HS-5 (cell line): ENCODE data around the gene RTN4R.
"Not testable (repeated sequence)": the region's sequence is repeated elsewhere in the genome, so short reads cannot be mapped to it uniquely, and the experiment has no call there.

Source experiments
- DNase-seq: peaks from one replicate; pipeline ENCODE4 v3.0.0-alpha.2; 2012; ENCODE audit warnings: low read depth

Gene RTN4R

DNA sequence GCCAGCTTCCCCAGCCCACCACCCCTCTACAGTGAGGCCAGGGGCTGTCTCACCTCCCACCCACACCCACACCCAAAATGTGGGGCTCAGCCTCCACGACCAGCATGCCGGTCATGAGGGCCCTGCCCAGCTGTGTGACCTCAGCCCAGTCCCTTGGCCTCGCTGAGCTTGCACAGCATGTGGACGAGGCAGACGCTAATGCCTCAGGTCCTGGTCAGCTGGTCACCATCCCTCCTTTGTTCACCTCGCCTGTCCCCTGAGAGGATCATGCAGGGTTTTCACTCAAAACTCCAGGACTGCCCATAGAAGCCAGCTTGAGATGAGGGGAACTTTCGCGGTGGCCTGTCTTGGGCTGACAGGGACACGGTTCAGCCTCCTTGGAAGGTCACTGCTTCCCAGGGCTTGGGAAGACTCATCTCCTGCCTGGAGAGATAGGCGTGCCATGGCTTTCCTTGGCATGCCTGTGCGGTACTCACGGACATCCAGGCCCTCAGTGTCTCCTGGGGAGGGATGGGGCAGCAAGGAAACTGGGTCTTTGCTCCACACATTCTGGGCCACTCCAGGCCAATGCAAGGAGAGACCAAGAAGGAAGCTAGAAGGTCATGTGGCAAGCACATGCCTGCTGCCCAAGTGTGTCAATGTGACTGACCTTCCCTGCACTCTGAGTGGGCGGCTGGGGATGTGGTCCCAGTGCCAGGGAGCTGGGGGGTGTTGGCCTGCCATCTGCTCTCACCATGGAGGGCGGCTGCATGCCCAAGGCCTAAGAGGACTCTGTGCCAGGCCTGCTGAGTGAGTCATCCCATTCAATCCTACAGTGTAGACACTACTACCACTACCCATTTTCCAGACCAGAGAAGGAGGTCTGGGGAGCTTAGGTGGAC, 3.2 kb upstream of the RTN4R start:
- DNase-seq: no peak

DNA sequence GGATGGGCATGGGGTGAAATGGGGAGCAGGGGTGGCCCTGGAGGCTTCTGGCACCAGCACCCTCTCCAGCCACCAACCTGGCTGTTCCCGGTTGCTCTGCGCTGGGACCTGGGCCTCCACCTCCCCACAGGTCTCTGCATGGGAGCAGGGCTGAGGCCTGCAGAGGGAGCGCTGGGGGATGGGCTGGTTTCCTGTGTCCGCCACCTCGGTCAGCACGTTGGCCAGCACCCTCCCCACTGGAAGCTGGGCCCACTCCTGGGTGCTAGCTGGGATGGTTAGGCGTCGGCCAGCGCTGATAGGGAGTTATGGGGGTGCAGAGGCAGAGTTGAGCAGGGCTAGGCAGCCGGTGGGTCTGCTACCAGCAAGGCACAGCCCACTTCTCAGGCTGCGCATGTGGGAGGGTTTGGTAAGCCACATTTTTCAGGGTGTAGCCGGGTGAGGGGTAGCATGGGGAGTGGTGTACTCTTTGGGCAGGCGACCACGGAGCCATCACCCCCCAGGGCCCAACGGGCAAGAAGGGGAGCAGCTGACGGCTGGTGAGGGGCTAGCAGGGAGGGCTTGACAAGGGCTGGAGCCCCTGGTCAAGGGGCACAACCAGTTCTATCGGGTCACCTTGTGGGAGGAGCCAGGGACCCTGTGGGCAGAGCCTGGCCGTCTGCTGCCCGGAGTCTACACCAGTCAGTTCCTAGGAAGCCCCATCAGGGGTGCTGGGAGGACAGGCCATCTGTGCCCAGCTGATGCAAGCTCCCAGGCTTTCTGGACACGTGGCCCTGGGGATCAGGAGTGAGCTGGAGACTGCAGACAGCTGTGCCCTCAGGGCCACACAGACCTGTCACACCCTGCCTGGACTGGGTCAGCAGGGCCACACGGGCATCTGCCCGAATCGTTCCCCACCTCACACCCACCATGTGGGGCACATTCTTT, 2.3 kb upstream of the RTN4R start:
- DNase-seq: not testable (repeated sequence)

DNA sequence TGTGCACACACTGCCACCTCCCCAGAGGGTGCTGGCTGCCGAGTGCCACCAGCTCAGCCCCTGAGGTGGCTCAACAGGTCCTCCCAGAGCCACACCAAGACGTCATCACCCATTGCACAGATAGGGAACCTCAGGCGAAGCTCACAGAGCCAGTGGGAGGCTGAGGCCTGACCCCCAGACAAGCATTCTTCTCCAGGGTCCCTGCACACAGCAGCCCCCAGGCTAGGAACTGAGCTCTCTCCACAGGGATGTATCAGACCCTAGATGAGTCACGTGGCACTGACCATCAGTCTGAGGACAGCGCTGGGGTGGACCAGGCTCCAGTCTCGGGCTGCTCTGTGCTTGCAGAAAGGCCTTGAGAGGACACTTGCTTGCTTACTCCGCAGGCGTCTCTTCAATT, 1.6 kb upstream of the RTN4R start:
- not testable (repeated sequence) for DNase-seq

DNA sequence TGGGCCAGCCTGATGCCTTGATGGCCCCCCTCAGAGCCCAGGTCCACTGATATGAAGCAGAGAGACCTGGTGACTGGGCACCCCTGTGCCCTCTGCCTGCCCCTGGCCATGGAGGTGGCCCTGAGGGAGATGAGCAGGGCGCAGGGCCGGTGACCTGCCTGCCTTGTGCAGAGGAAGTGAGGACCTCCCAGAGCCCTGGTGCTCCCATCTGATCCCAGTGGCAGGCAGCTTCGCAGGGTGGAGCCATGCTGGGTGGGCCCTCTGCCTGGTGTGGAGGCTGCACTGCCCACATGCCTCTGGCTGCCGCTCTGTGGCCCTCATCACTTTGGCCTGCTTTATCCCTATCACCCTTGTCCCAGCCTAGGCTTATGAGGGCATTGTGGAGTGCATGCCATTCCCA, 1.1 kb upstream of the RTN4R start:
- DNase-seq: not testable (repeated sequence)

DNA sequence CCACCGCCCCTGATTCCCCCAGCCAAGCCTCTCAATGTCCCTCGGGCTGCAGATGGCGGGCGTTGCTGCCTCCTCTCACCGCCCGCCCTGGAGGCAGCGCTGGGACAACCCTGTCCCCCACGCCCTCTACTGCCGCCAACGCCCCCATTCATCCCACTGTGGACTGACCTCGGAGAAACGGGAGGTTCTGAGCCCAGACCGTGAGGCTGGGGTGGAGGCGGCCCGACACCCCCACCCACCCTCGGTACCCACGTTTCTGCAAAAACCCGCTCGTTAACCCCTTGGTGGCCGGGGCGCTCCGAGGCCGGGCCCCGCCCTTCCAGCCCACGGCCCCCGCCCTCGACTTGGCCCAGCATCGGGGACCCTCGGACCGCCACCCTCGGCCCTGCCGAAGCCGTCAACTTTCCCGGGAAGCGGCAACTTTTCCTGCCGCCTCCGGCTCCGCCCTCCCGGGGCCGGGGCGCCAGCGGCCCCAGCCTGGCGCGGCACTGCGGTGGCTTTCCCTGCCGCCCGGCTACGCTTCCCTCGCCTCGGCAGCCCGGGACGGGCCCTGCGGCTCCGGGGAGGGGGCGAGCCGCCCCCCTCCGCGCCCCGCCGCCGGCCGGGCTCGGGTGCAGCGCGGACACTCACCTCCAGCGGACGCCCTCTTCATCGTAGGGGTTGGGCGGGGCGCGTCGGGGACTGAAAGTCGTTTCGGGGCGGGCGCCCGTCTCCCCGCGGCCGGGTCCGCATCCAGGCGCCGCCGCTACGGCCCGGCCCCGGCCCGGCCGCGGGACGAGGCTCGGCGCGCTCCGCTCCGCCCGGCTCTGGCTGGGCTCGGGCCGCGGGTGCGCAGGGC, 458 bp downstream of the RTN4R start:
- DNase-seq: no peak

DNA sequence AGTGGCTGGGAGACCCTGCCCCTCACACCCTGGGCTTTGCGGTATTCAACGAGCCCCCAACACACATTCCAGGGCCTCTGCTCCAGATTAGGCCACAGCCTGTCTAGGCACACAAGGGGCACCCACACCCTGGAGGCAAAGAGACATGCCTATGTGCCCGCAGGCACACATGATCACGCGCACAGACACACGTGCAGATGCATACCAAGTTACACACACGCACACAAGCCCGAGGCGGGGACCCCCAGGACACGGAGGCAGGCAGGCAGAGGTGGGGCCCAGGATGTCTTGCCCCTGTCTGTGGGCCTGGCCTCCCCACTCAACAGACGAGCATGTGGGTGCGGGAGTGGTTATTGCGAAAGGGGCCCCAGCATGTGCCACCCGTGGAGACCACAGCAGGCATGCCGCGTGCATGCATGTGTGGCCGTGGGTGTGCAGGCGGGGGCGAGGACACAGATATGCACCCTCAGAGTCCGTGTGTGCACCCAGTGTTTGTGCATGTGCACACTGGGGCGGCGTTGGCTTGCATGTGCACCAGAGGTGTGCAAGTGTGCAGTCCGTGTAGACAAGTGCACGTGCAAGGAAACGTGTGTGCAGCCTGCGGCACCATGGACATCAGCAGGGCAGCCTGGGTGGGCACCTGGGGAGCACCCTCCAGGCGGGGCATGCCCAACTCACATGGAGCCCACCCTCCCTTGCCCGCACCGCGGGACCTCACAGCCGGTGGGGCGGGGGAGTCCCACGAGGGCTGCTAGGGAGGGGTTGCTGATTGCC, 1.3 kb downstream of the RTN4R start:
- DNase-seq: not testable (repeated sequence)

DNA sequence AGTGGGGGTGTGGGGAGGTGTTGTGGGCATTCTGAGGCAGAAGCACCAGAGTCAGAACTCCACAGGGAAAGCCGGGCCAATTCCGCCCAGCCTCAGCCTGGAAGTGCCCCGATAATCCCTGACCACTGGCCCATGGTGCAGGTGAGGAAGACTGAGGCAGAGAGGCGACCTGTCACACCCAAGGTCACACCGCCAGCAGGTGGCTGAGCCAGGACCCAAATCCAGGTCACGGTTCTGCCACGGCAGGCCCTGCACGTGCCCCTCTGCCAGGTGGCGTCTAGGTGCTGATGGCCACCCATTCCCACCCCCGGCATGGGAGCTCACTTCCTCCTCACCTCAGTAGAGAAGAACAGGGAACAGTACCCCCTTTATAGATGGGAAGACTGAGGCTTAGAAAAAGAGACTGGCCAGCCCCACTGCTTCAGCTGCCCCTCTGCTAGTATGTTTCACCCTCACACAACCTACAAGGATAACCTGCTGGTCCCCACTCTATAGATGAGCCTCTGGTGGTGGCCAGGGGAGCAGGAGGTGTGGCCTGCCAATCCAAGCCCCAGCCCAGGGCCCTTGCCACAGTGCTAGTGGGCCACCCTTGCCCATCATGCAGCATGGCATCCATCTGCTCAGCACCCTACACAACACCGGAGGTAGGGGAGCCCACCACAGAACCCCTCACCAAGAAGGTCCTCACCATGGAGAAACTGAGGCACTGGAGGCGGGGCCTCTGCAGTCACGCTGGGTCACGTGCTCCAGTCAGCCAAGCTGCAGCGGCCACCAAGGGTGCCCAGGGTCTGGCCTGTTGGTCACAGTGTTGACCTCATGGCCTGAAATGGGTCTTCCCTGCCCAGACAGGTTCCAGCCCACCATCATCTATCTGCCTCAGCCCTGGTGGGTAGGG, 2.1 kb downstream of the RTN4R start:
- DNase-seq: not testable (repeated sequence)

DNA sequence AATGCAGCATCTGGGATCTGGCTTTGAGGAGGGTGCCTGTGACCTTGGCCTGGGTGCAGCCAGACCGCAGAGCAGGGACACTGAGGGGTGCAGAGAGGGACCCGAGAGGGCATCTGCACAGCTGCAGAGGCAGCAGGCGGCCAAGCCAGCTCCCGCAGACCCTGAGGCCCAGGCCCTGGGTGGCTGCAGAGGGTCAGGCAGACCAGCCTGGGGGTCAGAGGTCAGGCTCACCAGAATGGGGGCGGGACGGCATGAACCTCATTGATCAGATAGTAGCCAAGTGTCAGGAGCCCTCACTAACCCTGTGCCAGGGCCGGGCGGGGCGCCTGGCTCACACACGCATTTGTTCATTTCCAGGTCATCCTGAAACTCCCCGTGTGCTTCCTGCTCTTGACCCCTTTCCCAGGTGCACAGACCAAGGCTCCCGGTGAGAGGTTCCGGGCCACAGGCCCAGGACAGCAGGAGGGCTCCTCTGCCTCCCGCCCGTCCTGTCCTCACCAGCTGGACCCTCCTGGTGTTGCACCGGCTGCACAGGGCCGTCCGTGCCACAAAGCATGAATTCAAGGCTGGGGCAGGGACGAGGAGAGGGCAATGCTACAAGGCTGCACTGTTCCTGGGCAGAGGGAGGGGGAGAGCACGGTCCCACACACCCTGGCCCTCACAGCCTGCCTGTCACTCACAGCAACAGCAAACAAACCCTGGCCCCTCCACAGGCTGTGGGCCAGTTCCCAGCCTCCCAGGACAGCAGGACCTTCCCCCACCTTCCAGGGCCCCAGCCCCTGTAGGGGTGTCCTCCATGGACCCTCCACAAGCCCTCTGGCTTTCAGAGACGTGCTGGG, 3.3 kb downstream of the RTN4R start:
- DNase-seq: no peak

DNA sequence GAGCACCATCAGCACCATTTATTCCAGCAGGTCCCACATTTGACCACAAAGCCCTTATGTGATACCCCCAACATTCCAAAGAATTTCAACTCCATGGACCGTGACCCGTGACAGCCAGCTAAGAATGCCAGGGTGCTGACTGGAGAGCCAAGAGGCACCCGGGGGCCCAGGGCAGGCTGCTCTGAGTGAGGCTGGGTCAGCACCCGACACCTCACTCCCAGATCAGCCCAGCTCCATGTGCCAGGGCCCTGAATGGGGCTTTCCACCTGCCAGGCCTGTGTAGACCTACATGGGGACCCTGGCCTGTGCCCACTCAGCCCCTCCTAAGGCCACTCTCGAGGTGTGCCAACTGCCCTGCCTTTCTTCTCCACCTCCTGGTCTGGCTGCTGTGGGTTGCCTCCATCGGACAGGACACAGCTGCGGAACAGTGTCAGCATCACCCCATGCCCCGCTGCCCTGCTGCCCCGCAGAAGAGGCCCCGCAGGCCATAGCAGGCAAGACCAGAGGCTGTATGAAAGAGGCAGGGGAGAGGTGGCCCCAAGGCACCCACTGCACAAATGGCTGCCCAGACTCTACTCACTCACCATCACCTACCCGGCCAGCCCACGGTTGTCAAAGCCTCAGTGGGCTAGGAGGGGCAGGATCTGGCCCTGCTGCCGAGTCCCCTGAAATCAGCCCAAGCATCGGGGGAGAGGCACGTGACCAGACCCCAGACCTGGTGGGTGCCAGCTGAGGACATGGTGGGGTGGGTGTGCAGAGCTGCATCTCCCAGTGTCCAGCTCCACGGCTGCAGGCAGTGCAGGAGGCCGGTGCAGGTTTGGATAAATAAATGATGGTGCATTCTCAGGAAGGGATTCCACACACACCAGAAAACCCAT, 4.5 kb downstream of the RTN4R start:
- DNase-seq: not testable (repeated sequence)

DNA sequence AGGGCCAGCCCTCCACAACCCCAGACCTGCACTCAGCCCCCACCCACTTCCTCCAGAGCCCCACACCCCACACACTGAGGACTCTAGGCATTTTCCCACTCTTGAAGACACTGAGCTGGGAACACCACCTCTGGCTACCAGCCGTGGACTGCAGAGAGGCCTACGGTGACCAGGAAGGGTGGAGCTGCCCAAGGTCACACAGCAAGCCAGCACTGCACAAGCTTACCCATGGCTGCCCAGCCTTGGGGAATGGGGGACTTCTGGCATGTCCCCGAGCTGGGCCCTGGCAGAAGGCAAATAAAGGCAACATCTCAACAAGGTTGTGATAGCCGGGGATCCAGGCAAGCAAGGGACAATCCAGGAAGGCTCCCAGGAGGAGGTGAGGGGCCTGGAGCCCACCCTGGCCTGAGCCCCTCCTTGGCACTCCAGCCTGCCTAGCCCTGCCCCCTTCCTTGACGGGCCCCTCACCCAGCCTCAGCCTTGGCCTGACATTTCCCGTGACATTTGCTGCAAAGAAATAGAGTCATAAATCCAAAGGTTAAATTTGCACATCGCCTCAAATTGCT, 5.5 kb downstream of the RTN4R start:
- no peak for DNase-seq

DNA sequence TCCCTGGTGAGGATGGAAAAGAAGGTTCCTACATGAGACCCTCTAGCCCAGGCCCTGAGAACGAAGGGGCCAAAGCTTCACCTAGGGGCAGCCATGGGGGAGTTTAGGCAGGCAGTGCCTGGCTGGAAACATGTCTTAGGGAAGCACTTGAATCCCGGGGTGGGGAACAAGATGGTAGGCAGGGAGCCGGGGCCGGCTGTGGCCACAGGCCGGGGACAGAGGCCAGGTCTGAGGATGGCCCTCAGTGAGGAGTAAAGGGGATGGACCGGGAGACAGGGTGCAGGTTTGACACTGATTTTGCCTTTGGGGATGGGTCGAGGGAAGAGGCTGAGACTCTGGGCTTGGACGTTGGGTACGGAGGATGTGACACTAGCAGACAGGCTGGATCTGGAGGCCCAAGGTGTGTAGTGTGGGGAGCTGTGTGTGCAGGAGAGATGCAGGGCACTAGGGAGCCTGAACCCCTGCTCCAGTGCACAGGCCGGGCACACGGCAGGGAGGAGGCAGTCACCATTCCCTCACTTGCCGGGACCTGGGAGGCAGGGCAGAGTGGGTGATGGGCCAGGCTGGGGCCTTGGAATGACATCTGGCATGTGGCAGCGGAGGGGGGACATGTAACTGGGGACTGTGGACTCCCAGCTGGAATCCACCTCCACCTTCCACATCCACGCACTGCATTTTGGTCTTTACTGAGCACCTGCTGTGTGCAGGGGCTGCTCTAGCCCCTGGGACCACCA, 6.1 kb downstream of the RTN4R start:
- no peak for DNase-seq

DNA sequence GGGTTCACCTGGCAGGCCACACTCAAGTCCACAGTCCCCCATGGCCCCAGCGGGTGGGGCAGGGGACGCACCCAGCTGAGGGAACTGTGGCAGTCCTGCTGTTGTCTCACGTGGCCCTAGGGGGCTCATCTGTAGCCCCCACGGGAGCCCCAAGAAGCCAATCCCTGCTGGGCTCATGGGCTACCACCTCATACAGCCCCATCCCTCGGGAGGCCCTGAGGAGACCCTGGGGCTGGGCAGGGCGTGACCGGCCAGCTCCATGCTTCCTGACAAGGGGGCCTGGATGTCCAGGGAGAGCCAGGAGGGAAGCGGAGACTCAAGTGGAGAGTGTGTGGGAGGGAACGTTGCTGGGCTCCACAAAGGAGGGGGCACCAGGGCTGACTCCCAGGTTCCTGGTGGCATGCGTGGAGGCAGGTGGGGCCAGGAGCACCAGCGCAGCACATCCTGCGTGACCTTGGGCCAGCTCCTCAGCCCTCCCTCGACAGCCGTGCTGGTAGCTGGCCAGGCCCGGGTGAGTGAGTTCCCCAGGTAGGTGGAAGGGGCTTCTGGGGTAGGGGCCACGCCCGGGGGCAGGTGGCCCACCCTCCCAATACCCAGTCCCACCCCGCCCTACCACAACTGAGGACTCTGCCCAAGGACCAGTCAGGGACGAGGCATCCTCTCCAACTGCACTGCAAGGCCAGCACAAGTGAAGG, 7.9 kb downstream of the RTN4R start:
- no peak for DNase-seq

DNA sequence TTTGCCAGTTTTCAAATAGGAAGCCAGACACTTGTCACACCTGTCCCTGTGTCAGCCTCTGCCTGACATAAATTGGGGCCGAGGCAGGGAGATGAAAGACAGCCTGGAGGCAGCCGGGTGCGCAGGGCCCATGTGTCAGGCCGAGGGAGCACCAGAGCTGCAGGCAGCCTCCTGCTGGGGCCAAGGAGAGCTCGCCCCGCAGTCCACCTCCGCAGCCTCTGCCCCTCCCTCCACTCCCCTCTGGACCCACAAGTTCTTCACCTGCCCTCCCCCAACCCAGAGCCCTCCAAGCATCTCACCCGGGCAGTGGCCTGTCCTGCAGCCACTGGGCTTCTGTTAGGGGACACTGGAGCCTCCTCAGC, 8.8 kb downstream of the RTN4R start:
- DNase-seq: no peak

DNA sequence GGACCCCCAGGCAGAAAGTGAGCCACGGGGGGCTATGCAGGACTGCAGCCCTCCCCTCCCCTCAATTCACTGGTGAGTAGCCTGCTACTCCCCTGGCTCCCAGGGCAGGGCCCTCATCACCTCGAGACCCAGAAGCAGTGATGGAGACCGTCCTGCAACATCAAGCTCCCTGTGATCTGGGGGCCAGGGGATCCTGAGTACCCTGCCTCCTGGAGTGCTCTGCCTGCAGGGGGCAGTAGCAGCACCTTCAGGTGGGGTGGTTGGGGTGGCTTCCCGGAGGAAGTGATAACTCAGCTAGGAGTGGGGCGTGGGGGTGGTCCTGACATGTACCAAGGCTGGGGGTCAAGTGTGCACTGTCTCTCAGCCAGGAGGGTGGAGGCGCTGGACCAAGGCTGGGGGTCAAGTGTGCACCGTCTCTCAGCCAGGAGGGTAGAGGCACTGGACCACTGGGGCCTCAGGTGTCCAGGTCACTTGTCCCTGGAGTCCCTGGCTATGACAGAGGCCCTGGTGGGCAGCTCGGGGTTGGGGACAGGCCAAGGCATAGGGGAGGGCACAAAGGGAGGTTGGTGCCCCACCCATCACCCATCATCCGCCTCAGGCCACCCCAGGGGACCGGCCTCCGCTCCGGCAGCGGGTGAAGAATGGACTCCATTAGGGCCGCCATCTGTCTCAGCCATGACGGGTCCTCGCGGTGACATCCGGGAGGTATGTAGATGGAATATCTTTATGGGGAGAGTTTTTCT, 9.4 kb downstream of the RTN4R start:
- DNase-seq: no peak

DNA sequence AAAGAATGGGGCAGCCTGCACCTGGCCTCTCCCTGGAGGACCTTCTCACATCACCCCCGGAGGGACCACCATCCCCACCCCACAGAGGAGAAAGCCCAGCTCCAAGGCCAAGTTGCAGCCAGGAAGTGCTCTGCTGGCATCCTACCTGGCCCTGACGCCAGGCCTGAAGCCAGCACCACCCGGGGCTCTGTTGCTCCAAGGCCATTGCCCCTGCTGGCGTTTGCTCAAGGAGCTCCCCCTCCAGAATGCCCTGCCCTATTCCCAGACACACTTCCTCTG, 10.2 kb downstream of the RTN4R start:
- DNase-seq: no peak
